ENCODE data around the gene IL36RN. TPM values are rescaled to one million over a fixed set of nuclear protein-coding genes. Genes with fewer than 3 reads are reported as not detected.
"Not testable (repeated sequence)": the region's sequence is repeated elsewhere in the genome, so short reads cannot be mapped to it uniquely, and the experiment has no call there.

IL36RN gene
- total and polyA plus RNA-seq, 11 donors = not detected

DNA sequence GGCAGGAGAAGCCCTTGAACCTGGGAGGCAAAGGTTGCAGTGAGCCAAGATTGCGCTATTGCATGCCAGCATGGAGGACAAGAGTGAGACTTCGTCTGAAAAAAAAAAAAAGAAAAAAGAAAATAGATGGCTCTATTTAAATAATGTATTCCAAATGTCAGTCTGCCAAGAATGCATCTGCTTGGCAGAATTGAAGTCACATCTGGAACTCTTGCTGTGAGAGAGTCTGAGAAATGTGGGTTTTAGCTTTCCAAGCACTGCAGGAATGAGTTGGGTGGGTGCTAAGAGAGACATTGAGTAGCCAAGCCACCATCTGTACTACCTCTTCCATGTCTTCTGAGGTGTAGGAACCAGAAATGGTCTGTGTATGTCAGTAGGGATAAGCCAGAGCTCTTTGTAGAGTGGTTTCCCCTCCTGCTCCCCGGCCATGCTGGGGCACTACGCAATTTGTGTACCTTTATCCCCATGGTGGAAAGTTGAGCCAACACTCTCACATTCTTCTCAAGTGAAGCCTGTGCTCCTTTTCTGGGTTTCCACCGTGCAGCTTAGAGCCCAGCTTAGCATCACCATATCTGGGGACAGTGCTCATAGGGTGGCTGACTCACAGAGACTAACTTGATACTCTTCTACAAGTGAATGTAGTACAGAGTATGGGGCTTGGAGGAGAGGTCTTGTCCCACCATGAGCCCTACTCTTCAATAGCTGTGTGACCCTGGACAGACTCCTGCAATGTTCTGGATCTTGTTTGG lies 34.0 kb downstream of the IL36RN start:
- H3K4me3 ChIP-seq = no peak overlapping the region
- 82 to 85% (median 83%) methylated on average over 5 of the region's 5 CpGs for WGBS, 4 donors
- H3K4me1 ChIP-seq = peaks cover 0 to 14% (median 0%) of the 10 kb centered on the region in 12 donors
- H3K9me3 ChIP-seq = peaks cover 0 to 15% (median 0%) of the 10 kb centered on the region in 12 donors
- H3K36me3 ChIP-seq = no peaks in the 10 kb centered on the region
- ATAC-seq = no peak
- intact Hi-C loops (cut with DNase I) = no loop called here
- H3K27ac ChIP-seq = no peak overlapping the region
- H3K27me3 ChIP-seq = peaks cover 0 to 4% (median 0%) of the 10 kb centered on the region in 9 donors
- no peak for TF ChIP-seq CTCF (IDR thresholded peaks at IDR 0.05)
- no peak for TF ChIP-seq POLR2A (IDR thresholded peaks at IDR 0.05)
- no peak for DNase-seq

- intact Hi-C loops (cut with DNase I) = no loop called here
- TF ChIP-seq CTCF (IDR thresholded peaks at IDR 0.05) = no peak
- TF ChIP-seq POLR2A (IDR thresholded peaks at IDR 0.05) = no peak
- H3K4me1 ChIP-seq = peaks cover 0 to 18% (median 0%) of the 10 kb centered on the region in 12 donors
- ATAC-seq (no peak), DNase-seq (no peak)
- peaks cover 0 to 4% (median 0%) of the 10 kb centered on the region in 9 donors for H3K27me3 ChIP-seq
- no peak overlapping the region for H3K4me3 ChIP-seq
- 45 to 63% (median 48%) methylated on average over 2 of the region's 2 CpGs for WGBS, 4 donors
- no peaks in the 10 kb centered on the region for H3K36me3 ChIP-seq
- no peak overlapping the region for H3K27ac ChIP-seq
- H3K9me3 ChIP-seq = peaks cover 0 to 15% (median 0%) of the 10 kb centered on the region in 12 donors
Measured at GRCh38 chr2:113093613-113093977, 34.6 kb downstream of the IL36RN start.

DNA sequence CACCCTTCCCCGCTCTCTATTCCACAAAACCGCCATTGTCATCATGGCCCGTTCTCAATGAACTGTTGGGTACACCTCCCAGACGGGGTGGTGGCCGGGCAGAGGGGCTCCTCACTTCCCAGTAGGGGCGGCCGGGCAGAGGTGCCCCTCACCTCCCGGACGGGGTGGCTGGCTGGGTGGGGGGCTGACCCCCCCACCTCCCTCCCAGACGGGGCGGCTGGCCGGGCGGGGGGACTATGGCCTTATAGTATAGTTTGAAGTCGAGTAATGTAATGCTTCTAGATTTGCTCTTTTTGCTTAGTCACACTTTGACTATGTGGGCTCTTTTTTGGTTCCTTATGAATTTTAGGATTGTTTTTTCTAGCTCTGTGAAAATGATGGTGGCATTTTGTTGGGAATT lies 37.3 kb downstream of the IL36RN start:
- WGBS, 4 donors = 91 to 96% (median 93%) methylated on average over 10 to 14 of the region's 14 CpGs
- Histone ChIP-seq H3K9me3 (peaks cover 0 to 15% (median 0%) of the 10 kb centered on the region in 12 donors), H3K4me1 (peaks cover 0 to 13% (median 0%) of the 10 kb centered on the region in 12 donors)
- H3K27ac ChIP-seq; H3K27me3 ChIP-seq; H3K4me3 ChIP-seq; DNase-seq; ATAC-seq; intact Hi-C loops (cut with DNase I); H3K36me3 ChIP-seq: not testable (repeated sequence)

DNA sequence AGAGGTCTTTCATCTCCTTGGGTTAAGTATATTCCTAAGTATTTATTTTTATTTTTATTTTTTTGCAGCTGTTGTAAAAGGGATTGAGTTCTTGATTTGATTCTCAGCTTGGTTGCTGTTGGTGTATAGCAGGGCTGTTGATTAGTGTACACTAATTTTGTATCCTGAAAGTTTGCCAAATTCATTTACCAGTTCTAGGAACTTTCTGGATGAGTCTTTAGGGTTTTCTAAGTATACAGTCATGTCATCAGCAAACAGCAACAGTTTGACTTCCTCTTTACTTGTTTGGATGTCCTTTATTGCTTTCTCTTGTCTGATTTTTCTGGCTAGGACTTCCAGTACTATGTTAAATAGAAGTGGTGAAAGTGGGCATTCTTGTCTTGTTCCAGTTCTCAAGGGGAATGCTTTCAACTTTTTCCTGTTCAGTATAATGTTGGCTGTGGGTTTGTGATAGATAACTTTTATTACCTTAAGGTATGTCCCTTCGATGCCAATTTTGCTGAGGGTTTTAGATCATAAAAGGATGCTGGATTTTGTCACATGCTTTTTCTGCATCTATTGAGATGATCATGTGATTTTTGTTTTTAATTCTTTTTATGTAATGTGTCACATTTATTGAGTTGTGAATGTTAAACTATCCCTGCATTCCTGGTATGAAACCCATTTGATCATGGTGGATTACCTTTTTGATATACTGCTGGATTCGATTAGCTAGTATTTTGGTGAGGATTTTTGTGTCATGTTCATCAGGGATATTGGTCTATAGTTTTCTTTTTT lies 38.0 kb downstream of the IL36RN start:
- peaks cover 0 to 16% (median 0%) of the 10 kb centered on the region in 12 donors for H3K9me3 ChIP-seq
- H3K4me3 ChIP-seq; DNase-seq; ATAC-seq; intact Hi-C loops (cut with DNase I); H3K27me3 ChIP-seq; H3K36me3 ChIP-seq: not testable (repeated sequence)
- H3K27ac ChIP-seq = peak overlapping the region in 1 of 12 donors; percentile 38
- 82 to 90% (median 88%) methylated on average over 2 of the region's 2 CpGs for WGBS, 4 donors
- H3K4me1 ChIP-seq = peaks cover 0 to 13% (median 0%) of the 10 kb centered on the region in 12 donors

DNA sequence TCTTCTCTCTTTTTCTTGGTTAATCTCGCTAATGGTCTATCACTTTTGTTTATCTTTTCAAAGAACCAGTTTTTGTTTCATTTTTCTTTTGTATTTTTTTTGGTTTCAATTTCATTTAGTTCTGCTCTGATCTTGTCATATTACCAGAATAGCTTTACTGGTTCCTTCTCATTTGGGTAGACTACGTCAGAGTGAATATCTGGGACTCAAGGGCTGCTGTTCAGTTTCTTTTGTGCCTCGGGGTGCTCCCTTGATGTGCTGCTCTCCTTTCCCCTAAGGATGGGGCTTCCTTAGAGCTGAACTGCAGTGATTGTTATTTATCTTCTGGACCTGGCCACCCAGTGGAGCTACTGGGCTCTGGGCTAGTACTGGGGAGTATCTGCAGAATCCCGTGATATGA lies 39.0 kb downstream of the IL36RN start:
- Histone ChIP-seq H3K27me3 (peaks cover 0 to 4% (median 0%) of the 10 kb centered on the region in 9 donors), H3K36me3 (no peaks in the 10 kb centered on the region), H3K9me3 (peaks cover 0 to 19% (median 0%) of the 10 kb centered on the region in 12 donors), H3K4me3 (peak overlapping the region in 1 of 12 donors; percentile 12), H3K27ac (no peak overlapping the region), H3K4me1 (peaks cover 0 to 13% (median 0%) of the 10 kb centered on the region in 12 donors)
- no peak for TF ChIP-seq CTCF (IDR thresholded peaks at IDR 0.05)
- no peak for TF ChIP-seq POLR2A (IDR thresholded peaks at IDR 0.05)
- DNase-seq = no peak
- no peak for ATAC-seq
- intact Hi-C loops (cut with DNase I) = no loop called here
- WGBS, 4 donors = 86 to 94% (median 90%) methylated on average over 4 of the region's 4 CpGs

Measured in heart left ventricle (tissue), 16 donors.